ENCODE results near the gene FCHO1. TPM values are rescaled to one million over a fixed set of nuclear protein-coding genes. Genes with fewer than 3 reads are reported as not detected.

The FCHO1 gene
- total and polyA plus RNA-seq, 2 donors (not counting 3 experiments of a cell fraction or from before 2014, with no cell fraction given) = 0.66 to 1.6 TPM

- H3K36me3 ChIP-seq (ENCODE audit: control insufficient read depth in 2 of 2, extremely low read depth in 1 of 2, insufficient read depth in 2 of 2, low read length in 2 of 2) = no peaks in the 10 kb centered on the region
- TF ChIP-seq CTCF (IDR thresholded peaks at IDR 0.05; ENCODE audit: extremely low read depth in 1 of 2, insufficient read depth in 1 of 2, low read depth in 1 of 2, low read length in 2 of 2) = peak; percentile 7 to 10
- TF ChIP-seq MAX (IDR thresholded peaks at IDR 0.05; ENCODE audit: insufficient read depth, insufficient read length) = no peak
- DNase-seq (ENCODE audit: low read depth, low spot score) (no peak), FAIRE-seq (peak; percentile 33)
- intact Hi-C loops (cut with micrococcal nuclease) (no loop called here), dilution Hi-C loops (cut with MboI; ENCODE audit: extremely low pct_ligation_motif_present, low sequenced_read_pairs) (no loop called here)
- H3K9ac ChIP-seq (replicated peaks; ENCODE audit: extremely low read depth, insufficient read depth, low read length) = no peak overlapping the region
- H3K9me1 ChIP-seq (replicated peaks; ENCODE audit: control insufficient read depth, extremely low read depth, insufficient read depth, low read length) = no peaks in the 10 kb centered on the region
- H3K9me3 ChIP-seq (replicated peaks; ENCODE audit: control insufficient read depth, insufficient read depth, low read length) = no peaks in the 10 kb centered on the region
- CTCF ChIA-PET = interaction anchor here (0.5 to 1.5 kb wide), 4 partner anchors 14 to 50 kb away, joined by 3 to 6 read pairs (median 3); no protein-coding TSS in a partner anchor
- no peak overlapping the region for H2AFZ ChIP-seq (ENCODE audit: low read depth, low read length)
- no peak overlapping the region for H3K27ac ChIP-seq (ENCODE audit: insufficient read depth, low read depth, low read length)
- BruUV-seq (replicated peaks) = no TSS peak
- no peak overlapping the region for H3K4me3 ChIP-seq (replicated peaks in 1 of 3; ENCODE audit: insufficient read depth in 1 of 3, low read depth in 1 of 3, low read length in 3 of 3)
- no peaks in the 10 kb centered on the region for H3K27me3 ChIP-seq (ENCODE audit: control insufficient read depth in 2 of 2, insufficient read depth in 2 of 2, low read length in 2 of 2)
- no peak overlapping the region for H3K4me2 ChIP-seq (ENCODE audit: insufficient read depth, low read length)
- POLR2A ChIA-PET = no interaction called here
- peaks cover 21% of the 10 kb centered on the region for H3K79me2 ChIP-seq (ENCODE audit: control insufficient read depth, insufficient read depth, low read length)
- peaks cover 23% of the 10 kb centered on the region for H3K4me1 ChIP-seq (ENCODE audit: control insufficient read depth, extremely low read depth, insufficient read depth, low read length)
- H4K20me1 ChIP-seq (replicated peaks; ENCODE audit: control insufficient read depth, extremely low read depth, insufficient read depth, low read length) = no peaks in the 10 kb centered on the region
These were observed 34.9 kb upstream of the FCHO1 start for GRCh38 chr19:17716309-17716929.

- Histone ChIP-seq H3K4me2 (ENCODE audit: insufficient read depth, low read length) (no peak overlapping the region), H3K9me3 (replicated peaks; ENCODE audit: control insufficient read depth, insufficient read depth, low read length) (no peaks in the 10 kb centered on the region), H3K79me2 (ENCODE audit: control insufficient read depth, insufficient read depth, low read length) (peaks cover 39% of the 10 kb centered on the region), H3K27me3 (ENCODE audit: control insufficient read depth in 2 of 2, insufficient read depth in 2 of 2, low read length in 2 of 2) (no peaks in the 10 kb centered on the region), H3K9ac (replicated peaks; ENCODE audit: extremely low read depth, insufficient read depth, low read length) (no peak overlapping the region), H3K9me1 (replicated peaks; ENCODE audit: control insufficient read depth, extremely low read depth, insufficient read depth, low read length) (no peaks in the 10 kb centered on the region), H3K27ac (ENCODE audit: insufficient read depth, low read depth, low read length) (no peak overlapping the region), H3K36me3 (ENCODE audit: control insufficient read depth in 2 of 2, extremely low read depth in 1 of 2, insufficient read depth in 2 of 2, low read length in 2 of 2) (no peaks in the 10 kb centered on the region), H4K20me1 (replicated peaks; ENCODE audit: control insufficient read depth, extremely low read depth, insufficient read depth, low read length) (no peaks in the 10 kb centered on the region), H2AFZ (ENCODE audit: low read depth, low read length) (no peak overlapping the region), H3K4me1 (ENCODE audit: control insufficient read depth, extremely low read depth, insufficient read depth, low read length) (peaks cover 35% of the 10 kb centered on the region), H3K4me3 (replicated peaks in 1 of 3; ENCODE audit: insufficient read depth in 1 of 3, low read depth in 1 of 3, low read length in 3 of 3) (no peak overlapping the region)
- dilution Hi-C loops (cut with MboI; ENCODE audit: extremely low pct_ligation_motif_present, low sequenced_read_pairs) = no loop called here
- ChIA-PET POLR2A (interaction anchor here (0.6 kb wide), 1 partner anchor 112 kb away, joined by 7 read pairs; no protein-coding TSS in a partner anchor), CTCF (interaction anchor here (5.2 kb wide), 1 partner anchor 48 kb away, joined by 26 read pairs; no protein-coding TSS in a partner anchor)
- FAIRE-seq = no peak
- intact Hi-C loops (cut with micrococcal nuclease) = no loop called here
- TF ChIP-seq EZH2 (IDR thresholded peaks at IDR 0.05; ENCODE audit: borderline replicate concordance, low read depth, low read length, severe bottlenecking) = no peak
- TF ChIP-seq GATA2 (IDR thresholded peaks at IDR 0.05; ENCODE audit: insufficient read depth, insufficient read length, low read depth, low read length) = no peak
- TF ChIP-seq CTCF (IDR thresholded peaks at IDR 0.05; ENCODE audit: extremely low read depth in 1 of 2, insufficient read depth in 1 of 2, low read depth in 1 of 2, low read length in 2 of 2) = no peak
- TF ChIP-seq POLR2AphosphoS5 (IDR thresholded peaks at IDR 0.05; ENCODE audit: insufficient read depth, low read depth, low read length) = no peak
- TF ChIP-seq JUN (IDR thresholded peaks at IDR 0.05; ENCODE audit: borderline replicate concordance, insufficient read depth, insufficient read length, low read depth) = no peak
- no peak for TF ChIP-seq POLR2A (IDR thresholded peaks at IDR 0.05; ENCODE audit: low read depth, low read length)
- no peak for TF ChIP-seq FOS (IDR thresholded peaks at IDR 0.05; ENCODE audit: borderline replicate concordance, insufficient read depth, low read length)
- TF ChIP-seq MYC (IDR thresholded peaks at IDR 0.05; ENCODE audit: low read depth, low read length) = no peak
- TF ChIP-seq MAX (IDR thresholded peaks at IDR 0.05; ENCODE audit: insufficient read depth, insufficient read length) = no peak
- BruUV-seq (replicated peaks) = no TSS peak
- DNase-seq (ENCODE audit: low read depth, low spot score) = no peak
These were observed 32.7 kb upstream of the FCHO1 start for GRCh38 chr19:17718550-17718946.
